ENCODE data around the gene TTC9B.

GRCh38 chr19:40177286-40178070 lies 40.7 kb downstream of the TTC9B start:
- no peak for TF ChIP-seq SMARCC2 (IDR thresholded peaks at IDR 0.05)
- TF ChIP-seq, protein P1, sequence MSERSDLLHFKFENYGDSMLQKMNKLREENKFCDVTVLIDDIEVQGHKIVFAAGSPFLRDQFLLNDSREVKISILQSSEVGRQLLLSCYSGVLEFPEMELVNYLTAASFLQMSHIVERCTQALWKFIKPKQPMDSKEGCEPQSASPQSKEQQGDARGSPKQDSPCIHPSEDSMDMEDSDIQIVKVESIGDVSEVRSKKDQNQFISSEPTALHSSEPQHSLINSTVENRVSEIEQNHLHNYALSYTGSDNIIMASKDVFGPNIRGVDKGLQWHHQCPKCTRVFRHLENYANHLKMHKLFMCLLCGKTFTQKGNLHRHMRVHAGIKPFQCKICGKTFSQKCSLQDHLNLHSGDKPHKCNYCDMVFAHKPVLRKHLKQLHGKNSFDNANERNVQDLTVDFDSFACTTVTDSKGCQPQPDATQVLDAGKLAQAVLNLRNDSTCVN (CRISPR knock-in tag; IDR thresholded peaks at IDR 0.05; ENCODE audit: borderline replicate concordance): no peak
- TF ChIP-seq SP1 (IDR thresholded peaks at IDR 0.05): no peak
- TF ChIP-seq SP1 (CRISPR knock-in tag; IDR thresholded peaks at IDR 0.05): no peak
- TF ChIP-seq ZNF350 (CRISPR knock-in tag; IDR thresholded peaks at IDR 0.05; ENCODE audit: borderline replicate concordance, low read depth): no peak
- TF ChIP-seq, protein P2, sequence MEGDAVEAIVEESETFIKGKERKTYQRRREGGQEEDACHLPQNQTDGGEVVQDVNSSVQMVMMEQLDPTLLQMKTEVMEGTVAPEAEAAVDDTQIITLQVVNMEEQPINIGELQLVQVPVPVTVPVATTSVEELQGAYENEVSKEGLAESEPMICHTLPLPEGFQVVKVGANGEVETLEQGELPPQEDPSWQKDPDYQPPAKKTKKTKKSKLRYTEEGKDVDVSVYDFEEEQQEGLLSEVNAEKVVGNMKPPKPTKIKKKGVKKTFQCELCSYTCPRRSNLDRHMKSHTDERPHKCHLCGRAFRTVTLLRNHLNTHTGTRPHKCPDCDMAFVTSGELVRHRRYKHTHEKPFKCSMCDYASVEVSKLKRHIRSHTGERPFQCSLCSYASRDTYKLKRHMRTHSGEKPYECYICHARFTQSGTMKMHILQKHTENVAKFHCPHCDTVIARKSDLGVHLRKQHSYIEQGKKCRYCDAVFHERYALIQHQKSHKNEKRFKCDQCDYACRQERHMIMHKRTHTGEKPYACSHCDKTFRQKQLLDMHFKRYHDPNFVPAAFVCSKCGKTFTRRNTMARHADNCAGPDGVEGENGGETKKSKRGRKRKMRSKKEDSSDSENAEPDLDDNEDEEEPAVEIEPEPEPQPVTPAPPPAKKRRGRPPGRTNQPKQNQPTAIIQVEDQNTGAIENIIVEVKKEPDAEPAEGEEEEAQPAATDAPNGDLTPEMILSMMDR (CRISPR knock-in tag; IDR thresholded peaks at IDR 0.05): no peak
- TF ChIP-seq KDM5A (IDR thresholded peaks at IDR 0.05; ENCODE audit: borderline replicate concordance, low read length): no peak
- no peak for TF ChIP-seq EP300 (IDR thresholded peaks at IDR 0.05; ENCODE audit: low read depth in 2 of 2, low read length in 2 of 2)
- no peak for TF ChIP-seq EP300 (CRISPR knock-in tag; IDR thresholded peaks at IDR 0.05; ENCODE audit: borderline replicate concordance)
